Measurements from ENCODE around the gene OOSP3.
"Not testable (repeated sequence)": the region's sequence is repeated elsewhere in the genome, so short reads cannot be mapped to it uniquely, and the experiment has no call there.

Gene OOSP3

DNA sequence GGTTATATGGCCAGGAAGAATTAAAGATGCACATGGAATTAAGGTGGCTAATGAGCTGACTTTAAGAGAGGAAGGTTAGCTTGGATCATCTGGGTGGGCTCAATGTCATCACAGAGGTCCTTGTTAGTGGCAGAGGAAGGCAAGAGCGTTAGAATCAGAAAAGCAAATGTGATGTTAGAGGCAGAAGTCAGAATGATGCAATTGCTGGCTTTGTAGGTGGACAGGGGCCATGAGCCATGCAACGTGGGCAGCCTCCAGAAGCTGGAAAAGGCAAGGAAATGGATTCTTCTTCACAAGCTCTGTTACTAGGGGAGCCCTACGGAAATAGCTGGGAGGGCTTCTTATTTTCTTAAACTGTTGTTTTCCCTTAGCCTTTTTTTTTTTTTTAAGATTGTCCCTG, 31.0 kb upstream of the OOSP3 start:
- H3K9ac ChIP-seq (ENCODE audit: low read length), result no peak overlapping the region
- H2AFZ ChIP-seq (ENCODE audit: low read depth, low read length), result no peak overlapping the region
- H3K4me3 ChIP-seq (ENCODE audit: low read length), result no peak overlapping the region
- H3K27me3 ChIP-seq (ENCODE audit: low read depth, low read length), result no peaks in the 10 kb centered on the region
- H3K4me2 ChIP-seq (ENCODE audit: low read length), result no peak overlapping the region
- no peaks in the 10 kb centered on the region for H3K79me2 ChIP-seq (ENCODE audit: low read length)
- H4K20me1 ChIP-seq (ENCODE audit: insufficient read depth, low read length), result no peaks in the 10 kb centered on the region
- H3K4me1 ChIP-seq (ENCODE audit: low read length), result no peaks in the 10 kb centered on the region
- H3K36me3 ChIP-seq (replicated peaks; ENCODE audit: low read depth, low read length), result no peaks in the 10 kb centered on the region
- H3K27ac ChIP-seq (ENCODE audit: low read length), result no peak overlapping the region
- H3K9me3 ChIP-seq (ENCODE audit: insufficient read depth, low read length), result no peaks in the 10 kb centered on the region
- TF ChIP-seq, protein P1, sequence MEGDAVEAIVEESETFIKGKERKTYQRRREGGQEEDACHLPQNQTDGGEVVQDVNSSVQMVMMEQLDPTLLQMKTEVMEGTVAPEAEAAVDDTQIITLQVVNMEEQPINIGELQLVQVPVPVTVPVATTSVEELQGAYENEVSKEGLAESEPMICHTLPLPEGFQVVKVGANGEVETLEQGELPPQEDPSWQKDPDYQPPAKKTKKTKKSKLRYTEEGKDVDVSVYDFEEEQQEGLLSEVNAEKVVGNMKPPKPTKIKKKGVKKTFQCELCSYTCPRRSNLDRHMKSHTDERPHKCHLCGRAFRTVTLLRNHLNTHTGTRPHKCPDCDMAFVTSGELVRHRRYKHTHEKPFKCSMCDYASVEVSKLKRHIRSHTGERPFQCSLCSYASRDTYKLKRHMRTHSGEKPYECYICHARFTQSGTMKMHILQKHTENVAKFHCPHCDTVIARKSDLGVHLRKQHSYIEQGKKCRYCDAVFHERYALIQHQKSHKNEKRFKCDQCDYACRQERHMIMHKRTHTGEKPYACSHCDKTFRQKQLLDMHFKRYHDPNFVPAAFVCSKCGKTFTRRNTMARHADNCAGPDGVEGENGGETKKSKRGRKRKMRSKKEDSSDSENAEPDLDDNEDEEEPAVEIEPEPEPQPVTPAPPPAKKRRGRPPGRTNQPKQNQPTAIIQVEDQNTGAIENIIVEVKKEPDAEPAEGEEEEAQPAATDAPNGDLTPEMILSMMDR (IDR thresholded peaks at IDR 0.05; ENCODE audit: low read depth, low read length), result no peak
- TF ChIP-seq EZH2phosphoT487 (IDR thresholded peaks at IDR 0.05; ENCODE audit: low read depth), result no peak

DNA sequence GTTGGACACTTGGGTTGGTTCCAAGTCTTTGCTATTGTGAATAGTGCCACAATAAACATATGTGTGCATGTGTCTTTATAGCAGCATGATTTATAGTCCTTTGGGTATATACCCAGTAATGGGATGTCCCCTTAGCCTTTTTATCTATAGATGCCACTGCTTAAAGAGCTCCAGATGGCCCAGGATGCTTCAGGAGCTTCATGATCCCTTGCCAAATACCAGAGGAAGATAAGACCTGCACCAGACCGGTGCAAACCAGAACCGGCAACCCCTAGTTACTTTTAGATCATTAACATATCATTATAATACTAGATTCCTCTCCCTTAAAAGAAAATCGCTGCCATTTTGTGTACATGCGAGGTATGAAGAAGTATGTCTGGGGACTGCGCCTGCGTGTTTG, 30.1 kb upstream of the OOSP3 start:
- not testable (repeated sequence) for H3K4me3 ChIP-seq (ENCODE audit: low read length); H3K4me1 ChIP-seq (ENCODE audit: low read length); H3K9ac ChIP-seq (ENCODE audit: low read length); H3K36me3 ChIP-seq (replicated peaks; ENCODE audit: low read depth, low read length); H3K27ac ChIP-seq (ENCODE audit: low read length); H4K20me1 ChIP-seq (ENCODE audit: insufficient read depth, low read length); H2AFZ ChIP-seq (ENCODE audit: low read depth, low read length); H3K4me2 ChIP-seq (ENCODE audit: low read length); H3K27me3 ChIP-seq (ENCODE audit: low read depth, low read length); H3K9me3 ChIP-seq (ENCODE audit: insufficient read depth, low read length); H3K79me2 ChIP-seq (ENCODE audit: low read length)

DNA sequence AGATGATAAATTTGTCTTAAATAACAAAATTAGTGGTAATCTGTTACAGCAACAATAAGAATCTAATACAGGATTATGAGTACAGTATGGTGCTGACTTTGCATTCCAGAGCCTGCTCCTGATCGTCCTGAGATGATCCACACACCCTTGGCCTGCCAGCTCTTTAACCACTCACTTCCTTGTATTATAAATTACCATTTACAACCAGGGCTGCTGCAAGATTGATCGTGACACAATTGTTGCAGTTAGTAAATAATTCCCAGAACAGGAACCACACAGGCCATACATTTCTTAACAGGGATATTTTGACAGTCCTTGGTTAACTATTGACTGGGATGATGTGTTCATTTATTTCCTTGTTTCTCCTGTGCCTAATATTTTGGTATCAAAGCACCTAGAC, 29.5 kb upstream of the OOSP3 start:
- H3K4me3 ChIP-seq (ENCODE audit: low read length), result no peak overlapping the region
- H3K4me2 ChIP-seq (ENCODE audit: low read length), result no peak overlapping the region
- H3K79me2 ChIP-seq (ENCODE audit: low read length), result no peaks in the 10 kb centered on the region

DNA sequence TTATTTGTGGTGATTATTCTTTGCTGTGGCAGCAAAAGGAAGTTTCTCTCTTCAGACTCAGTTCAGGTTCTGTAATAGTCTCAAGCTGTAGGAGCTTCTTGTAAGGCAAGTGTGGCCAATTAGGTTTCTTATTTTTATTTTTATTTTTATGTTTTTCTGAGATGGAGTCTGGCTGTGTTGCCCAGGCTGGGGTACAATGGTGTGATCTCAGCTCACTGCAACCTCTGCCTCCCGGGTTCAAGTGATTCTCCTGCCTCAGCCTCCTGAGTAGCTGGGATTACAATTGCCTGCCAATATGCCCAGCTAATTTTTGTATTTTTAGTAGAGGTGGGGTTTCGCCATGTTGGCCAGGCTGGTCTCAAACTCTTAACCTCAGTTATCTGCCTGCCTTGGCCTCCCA, 29.0 kb upstream of the OOSP3 start:
- H3K27ac ChIP-seq (ENCODE audit: low read length); H3K9me3 ChIP-seq (ENCODE audit: insufficient read depth, low read length); H3K36me3 ChIP-seq (replicated peaks; ENCODE audit: low read depth, low read length); H3K4me3 ChIP-seq (ENCODE audit: low read length); H4K20me1 ChIP-seq (ENCODE audit: insufficient read depth, low read length); H2AFZ ChIP-seq (ENCODE audit: low read depth, low read length); H3K4me1 ChIP-seq (ENCODE audit: low read length); H3K27me3 ChIP-seq (ENCODE audit: low read depth, low read length); H3K9ac ChIP-seq (ENCODE audit: low read length); H3K79me2 ChIP-seq (ENCODE audit: low read length); H3K4me2 ChIP-seq (ENCODE audit: low read length): not testable (repeated sequence)

More for the DNA sequence above, 29.5 kb upstream of the OOSP3 start:
- TF ChIP-seq, protein P1 (IDR thresholded peaks at IDR 0.05; ENCODE audit: low read depth, low read length), result no peak
- TF ChIP-seq EZH2phosphoT487 (IDR thresholded peaks at IDR 0.05; ENCODE audit: low read depth), result no peak
- Histone ChIP-seq H3K27me3 (ENCODE audit: low read depth, low read length) (no peaks in the 10 kb centered on the region; the same call in none of the 2 replicates), H3K36me3 (replicated peaks; ENCODE audit: low read depth, low read length) (no peaks in the 10 kb centered on the region), H3K9ac (ENCODE audit: low read length) (no peak overlapping the region), H2AFZ (ENCODE audit: low read depth, low read length) (no peak overlapping the region), H3K9me3 (ENCODE audit: insufficient read depth, low read length) (no peaks in the 10 kb centered on the region), H3K27ac (ENCODE audit: low read length) (no peak overlapping the region), H4K20me1 (ENCODE audit: insufficient read depth, low read length) (no peaks in the 10 kb centered on the region), H3K4me1 (ENCODE audit: low read length) (no peaks in the 10 kb centered on the region)

DNA sequence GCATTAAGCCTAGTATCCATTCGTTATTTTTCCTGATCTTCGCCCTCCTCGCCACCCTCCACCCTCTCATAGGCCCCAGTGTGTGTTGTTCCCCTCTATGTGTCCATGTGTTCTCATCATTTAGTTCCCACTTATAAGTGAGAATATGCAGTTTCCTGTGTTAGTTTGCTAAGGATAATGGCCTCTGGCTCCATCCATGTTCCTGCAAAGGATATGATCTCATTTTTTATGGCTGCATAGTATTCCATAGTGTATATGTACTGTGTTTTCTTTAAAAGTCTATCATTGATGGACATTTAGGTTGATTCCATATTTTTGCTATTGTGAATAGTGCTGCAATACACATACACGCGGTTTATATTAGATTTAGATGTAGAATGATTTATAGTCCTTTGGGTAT, 27.2 kb upstream of the OOSP3 start:
- H3K36me3 ChIP-seq (replicated peaks; ENCODE audit: low read depth, low read length); H3K27ac ChIP-seq (ENCODE audit: low read length); H2AFZ ChIP-seq (ENCODE audit: low read depth, low read length); H3K4me1 ChIP-seq (ENCODE audit: low read length); H4K20me1 ChIP-seq (ENCODE audit: insufficient read depth, low read length); H3K79me2 ChIP-seq (ENCODE audit: low read length); H3K4me2 ChIP-seq (ENCODE audit: low read length); H3K4me3 ChIP-seq (ENCODE audit: low read length); H3K9me3 ChIP-seq (ENCODE audit: insufficient read depth, low read length); H3K9ac ChIP-seq (ENCODE audit: low read length): not testable (repeated sequence)
- H3K27me3 ChIP-seq (ENCODE audit: low read depth, low read length), result peaks cover 14% of the 10 kb centered on the region

DNA sequence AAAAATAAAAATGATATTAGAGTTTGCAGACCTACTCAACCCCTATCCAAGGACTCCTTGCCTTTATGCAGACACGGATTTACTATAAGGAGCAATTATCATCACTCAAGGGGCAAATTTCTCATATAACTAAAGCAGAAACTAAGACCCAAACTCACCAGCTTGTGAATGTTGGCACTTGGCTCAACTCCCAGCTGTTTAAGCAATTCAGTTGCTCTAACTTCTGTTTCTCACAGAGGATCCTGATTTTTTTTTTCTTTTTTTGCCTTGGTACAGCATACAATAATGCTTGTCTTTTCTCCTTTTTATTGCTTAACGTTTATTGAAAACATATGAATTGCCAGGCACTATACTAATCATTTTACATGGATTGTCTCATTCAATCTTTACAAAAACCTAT, 23.7 kb upstream of the OOSP3 start:
- Histone ChIP-seq H3K27me3 (ENCODE audit: low read depth, low read length) (peaks cover 14% of the 10 kb centered on the region), H3K4me1 (ENCODE audit: low read length) (no peaks in the 10 kb centered on the region), H3K79me2 (ENCODE audit: low read length) (no peaks in the 10 kb centered on the region), H3K9ac (ENCODE audit: low read length) (no peak overlapping the region), H4K20me1 (ENCODE audit: insufficient read depth, low read length) (no peaks in the 10 kb centered on the region), H3K4me2 (ENCODE audit: low read length) (no peak overlapping the region), H2AFZ (ENCODE audit: low read depth, low read length) (no peak overlapping the region), H3K9me3 (ENCODE audit: insufficient read depth, low read length) (no peaks in the 10 kb centered on the region), H3K27ac (ENCODE audit: low read length) (no peak overlapping the region), H3K4me3 (ENCODE audit: low read length) (no peak overlapping the region), H3K36me3 (replicated peaks; ENCODE audit: low read depth, low read length) (no peaks in the 10 kb centered on the region)
- TF ChIP-seq EZH2phosphoT487 (IDR thresholded peaks at IDR 0.05; ENCODE audit: low read depth), result no peak
- TF ChIP-seq, protein P1 (IDR thresholded peaks at IDR 0.05; ENCODE audit: low read depth, low read length), result no peak

Measured in OCI-LY3 (cell line).